K562 (cell line): ENCODE measurements around the gene NDUFAF4. TPM values are rescaled to one million over a fixed set of nuclear protein-coding genes. Genes with fewer than 3 reads are reported as not detected.

Experiments used
- GTF2B ChIP-seq: IDR thresholded peaks from 2 replicates; pipeline ENCODE4 v1.6.1; 2011; ENCODE audit not compliant: insufficient read length; ENCODE audit errors: extremely low read depth
- HOXB6 ChIP-seq: fragments of 250-450 bp; sonication (Bioruptor Pico); IDR thresholded peaks from 2 replicates; pipeline ENCODE4 v1.5.1; 2022; ENCODE audit warnings: mild to moderate bottlenecking, borderline replicate concordance
- MGA ChIP-seq: fragments of 450-650 bp; IDR thresholded peaks from 2 replicates; pipeline ENCODE4 v1.6.1; 2016; ENCODE audit warnings: mild to moderate bottlenecking, moderate library complexity
- PHF21A ChIP-seq: fragments of 450-650 bp; IDR thresholded peaks from 2 replicates; pipeline ENCODE4 v1.6.1; 2017; ENCODE audit warnings: low read depth, borderline replicate concordance
- POLR2G ChIP-seq: fragments of 200-400 bp; formaldehyde crosslinking; IDR thresholded peaks from 2 replicates; pipeline ENCODE4 v1.6.1; 2017; ENCODE audit warnings: low read depth, mild to moderate bottlenecking, antibody characterized with exemption, low read length, moderate library complexity
- PRMT5 ChIP-seq: sonication (generic); formaldehyde crosslinking; IDR thresholded peaks from 2 replicates; pipeline ENCODE4 v1.5.0; 2020; ENCODE audit warnings: missing genetic modification reagents
- RBM14 ChIP-seq: fragments of 200-400 bp; formaldehyde crosslinking; IDR thresholded peaks from 2 replicates; pipeline ENCODE4 v1.6.1; 2018; ENCODE audit warnings: low read depth, mild to moderate bottlenecking, low read length, moderate library complexity, borderline replicate concordance; ENCODE audit not compliant: insufficient read depth
- TCF7L2 ChIP-seq: fragments of 150-350 bp; IDR thresholded peaks from 2 replicates; pipeline ENCODE4 v1.6.1; 2016; ENCODE audit warnings: low read depth, mild to moderate bottlenecking, low read length, moderate library complexity
- TEAD2 ChIP-seq: fragments of 450-650 bp; IDR thresholded peaks from 2 replicates; pipeline ENCODE4 v1.6.1; 2016; ENCODE audit warnings: missing genetic modification characterization, control low read depth, missing compliant biosample characterization
- ZNF347 ChIP-seq: fragments of 450-650 bp; formaldehyde crosslinking; IDR thresholded peaks from 2 replicates; pipeline ENCODE4 v1.4.0; 2020; ENCODE audit warnings: low read depth, mild to moderate bottlenecking, moderate library complexity
- ZNF445 ChIP-seq: fragments of 250-450 bp; sonication (Bioruptor Pico); IDR thresholded peaks from 2 replicates; pipeline ENCODE4 v1.4.0; 2020; ENCODE audit warnings: low read depth, mild to moderate bottlenecking, moderate library complexity
- ZNF696 ChIP-seq: fragments of 250-450 bp; sonication (Bioruptor Pico); conservative IDR thresholded peaks from 2 replicates; pipeline ENCODE4 v1.4.0; 2020; ENCODE audit warnings: mild to moderate bottlenecking, moderate library complexity
- ZNF785 ChIP-seq: fragments of 250-450 bp; sonication (Bioruptor Pico); IDR thresholded peaks from 2 replicates; pipeline ENCODE4 v1.4.0; 2020; ENCODE audit warnings: mild to moderate bottlenecking
- polyA plus RNA-seq, 8 experiments: library from polyadenylated mRNA; depleted of rRNA in 4 of 8; stranded (reverse) in 5 of 8; unstranded in 3 of 8; fragments of >200 nt; fragmentation: Nextera tagmentation in 2 of 8; fragmentation: Illumina TruSeq in 1 of 8; extraction: Ambion mirVana in 2 of 8; extraction: Trizol in 1 of 8; gene quantifications; 2 replicates each; pipeline versions ENCODE4 v1.2.1 to v1.2.3, GENCODE V29; 2011 to 2014; ENCODE audit warnings: inconsistent platforms in 1 of 8, missing spikeins in 1 of 8
- total RNA-seq, 7 experiments: library from RNA; depleted of rRNA in 6 of 7; stranded (reverse); fragments of >200 nt in 6 of 7; fragmentation: Illumina TruSeq in 2 of 7; extraction: Trizol in 2 of 7; gene quantifications; 2 replicates each; pipeline versions ENCODE4 v1.2.1 to v1.2.3, GENCODE V29; 2011 to 2021; ENCODE audit warnings: low replicate concordance in 1 of 7
- TF ChIP-seq, protein P1 (sequence below): sonication (generic); IDR thresholded peaks from 2 replicates; pipeline ENCODE4 v1.6.1; 2016
- TF ChIP-seq, protein P2 (sequence below): IDR thresholded peaks from 3 replicates; pipeline ENCODE4 v1.6.1; 2011; ENCODE audit warnings: borderline replicate concordance, mild to moderate bottlenecking; ENCODE audit not compliant: insufficient read length, insufficient read depth

The NDUFAF4 gene
- total and polyA plus RNA-seq, 9 of the 15 experiments (the other 6 are each of a cell fraction or from before 2014, with no cell fraction given) = 45.0 to 418 (median 136) TPM

DNA sequence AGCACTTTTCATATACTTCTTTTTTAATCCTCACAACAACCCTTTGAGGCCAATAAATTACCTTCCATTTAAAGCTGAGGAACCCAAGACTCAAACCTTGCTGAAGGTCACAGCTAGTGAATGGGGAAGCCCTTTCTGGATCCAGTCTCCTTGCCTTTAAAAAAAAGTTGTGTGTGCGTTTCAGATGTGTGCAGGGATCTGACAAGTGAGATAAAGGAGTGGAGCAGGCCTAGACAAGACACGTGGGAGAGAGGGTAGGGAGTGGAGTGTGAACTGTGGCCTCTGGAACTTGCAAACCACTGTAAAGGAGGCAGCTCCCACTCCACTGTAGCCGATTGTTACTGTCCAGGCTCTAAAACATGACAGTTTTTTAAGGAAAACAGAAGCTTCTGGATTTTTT is 28.7 kb upstream of the NDUFAF4 start (continued):
- TF ChIP-seq MGA (peak; percentile 93), POLR2G (no peak), ZNF785 (CRISPR knock-in tag) (no peak), ZNF445 (CRISPR knock-in tag) (no peak), TCF7L2 (no peak), HOXB6 (no peak), PHF21A (no peak), TEAD2 (no peak), PRMT5 (CRISPR knock-in tag) (no peak), GTF2B (no peak), ZNF347 (CRISPR knock-in tag) (no peak), ZNF696 (CRISPR knock-in tag) (no peak), RBM14 (no peak)
- TF ChIP-seq, protein P1, sequence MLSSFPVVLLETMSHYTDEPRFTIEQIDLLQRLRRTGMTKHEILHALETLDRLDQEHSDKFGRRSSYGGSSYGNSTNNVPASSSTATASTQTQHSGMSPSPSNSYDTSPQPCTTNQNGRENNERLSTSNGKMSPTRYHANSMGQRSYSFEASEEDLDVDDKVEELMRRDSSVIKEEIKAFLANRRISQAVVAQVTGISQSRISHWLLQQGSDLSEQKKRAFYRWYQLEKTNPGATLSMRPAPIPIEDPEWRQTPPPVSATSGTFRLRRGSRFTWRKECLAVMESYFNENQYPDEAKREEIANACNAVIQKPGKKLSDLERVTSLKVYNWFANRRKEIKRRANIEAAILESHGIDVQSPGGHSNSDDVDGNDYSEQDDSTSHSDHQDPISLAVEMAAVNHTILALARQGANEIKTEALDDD = peak; percentile 73
- TF ChIP-seq, protein P2, sequence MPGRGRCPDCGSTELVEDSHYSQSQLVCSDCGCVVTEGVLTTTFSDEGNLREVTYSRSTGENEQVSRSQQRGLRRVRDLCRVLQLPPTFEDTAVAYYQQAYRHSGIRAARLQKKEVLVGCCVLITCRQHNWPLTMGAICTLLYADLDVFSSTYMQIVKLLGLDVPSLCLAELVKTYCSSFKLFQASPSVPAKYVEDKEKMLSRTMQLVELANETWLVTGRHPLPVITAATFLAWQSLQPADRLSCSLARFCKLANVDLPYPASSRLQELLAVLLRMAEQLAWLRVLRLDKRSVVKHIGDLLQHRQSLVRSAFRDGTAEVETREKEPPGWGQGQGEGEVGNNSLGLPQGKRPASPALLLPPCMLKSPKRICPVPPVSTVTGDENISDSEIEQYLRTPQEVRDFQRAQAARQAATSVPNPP = no peak
